Testis (tissue), 2 donors: Measurements from ENCODE around the gene LIPA.

ENCODE experiments used
- POLR2A ChIP-seq: fragments of 450-650 bp; IDR thresholded peaks from one replicate; pipeline ENCODE4 v1.6.1; 2017; ENCODE audit warnings: antibody characterized with exemption, mild to moderate bottlenecking, moderate library complexity
- TF ChIP-seq, protein P1 (sequence below), 3 experiments: fragments of 450-650 bp in 2 of 3; fragments of 200-600 bp in 1 of 3; sonication (generic) in 1 of 3; IDR thresholded peaks; one replicate each; pipeline ENCODE4 v1.5.1; 2016 to 2019; ENCODE audit warnings: antibody characterized with exemption in 3 of 3, mild to moderate bottlenecking in 2 of 3, moderate library complexity in 1 of 3

DNA sequence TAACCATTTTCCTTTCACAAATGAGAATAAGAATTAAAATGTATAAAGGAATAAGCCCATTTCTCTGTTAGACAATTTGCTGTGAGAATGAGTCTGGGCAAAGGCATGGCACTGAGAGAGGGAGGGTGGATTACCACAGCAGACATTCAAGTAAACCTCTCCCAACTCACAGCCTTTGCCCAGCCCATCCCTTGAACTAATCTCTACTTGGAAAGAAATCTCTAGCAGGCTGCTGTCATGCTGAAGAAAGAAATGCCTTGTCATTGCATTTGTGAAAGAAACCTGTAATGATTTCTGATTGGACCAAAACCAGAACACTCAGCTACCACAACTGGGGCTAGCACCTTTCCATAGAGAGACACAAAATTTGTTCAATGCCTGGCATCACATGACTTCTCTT is 83.7 kb downstream of the LIPA start:
- TF ChIP-seq, protein P1, sequence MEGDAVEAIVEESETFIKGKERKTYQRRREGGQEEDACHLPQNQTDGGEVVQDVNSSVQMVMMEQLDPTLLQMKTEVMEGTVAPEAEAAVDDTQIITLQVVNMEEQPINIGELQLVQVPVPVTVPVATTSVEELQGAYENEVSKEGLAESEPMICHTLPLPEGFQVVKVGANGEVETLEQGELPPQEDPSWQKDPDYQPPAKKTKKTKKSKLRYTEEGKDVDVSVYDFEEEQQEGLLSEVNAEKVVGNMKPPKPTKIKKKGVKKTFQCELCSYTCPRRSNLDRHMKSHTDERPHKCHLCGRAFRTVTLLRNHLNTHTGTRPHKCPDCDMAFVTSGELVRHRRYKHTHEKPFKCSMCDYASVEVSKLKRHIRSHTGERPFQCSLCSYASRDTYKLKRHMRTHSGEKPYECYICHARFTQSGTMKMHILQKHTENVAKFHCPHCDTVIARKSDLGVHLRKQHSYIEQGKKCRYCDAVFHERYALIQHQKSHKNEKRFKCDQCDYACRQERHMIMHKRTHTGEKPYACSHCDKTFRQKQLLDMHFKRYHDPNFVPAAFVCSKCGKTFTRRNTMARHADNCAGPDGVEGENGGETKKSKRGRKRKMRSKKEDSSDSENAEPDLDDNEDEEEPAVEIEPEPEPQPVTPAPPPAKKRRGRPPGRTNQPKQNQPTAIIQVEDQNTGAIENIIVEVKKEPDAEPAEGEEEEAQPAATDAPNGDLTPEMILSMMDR (IDR thresholded peaks at IDR 0.05), result no peak
- no peak for TF ChIP-seq POLR2A
